Measurements from ENCODE around the gene KLF1. TPM values are rescaled to one million over a fixed set of nuclear protein-coding genes. Genes with fewer than 3 reads are reported as not detected.
"Not testable (repeated sequence)": the region's sequence is repeated elsewhere in the genome, so short reads cannot be mapped to it uniquely, and the experiment has no call there.

KLF1 gene
- total RNA-seq, 4 donors from 2014 or later, result not detected

DNA sequence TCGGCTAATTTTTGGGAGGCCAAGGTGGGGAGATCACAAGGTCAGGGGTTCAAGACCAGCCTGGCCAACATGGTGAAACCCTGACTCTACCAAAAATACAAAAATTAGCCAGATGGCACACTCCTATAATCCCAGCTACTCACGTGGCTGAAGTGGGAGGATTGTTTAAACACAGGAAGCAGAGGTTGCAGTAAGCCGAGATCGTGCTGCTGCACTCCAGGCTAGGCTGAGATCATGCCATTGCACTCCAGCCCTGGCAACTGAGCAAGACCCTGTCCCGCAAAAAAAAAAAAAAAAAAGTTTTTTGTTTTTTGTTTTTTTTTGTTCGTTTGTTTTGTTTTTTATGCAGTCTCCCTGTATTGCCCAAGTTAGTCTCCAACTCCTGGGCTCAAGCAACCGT, 27.5 kb downstream of the KLF1 start:
- no peak for DNase-seq (ENCODE audit: low spot score in 2 of 2)
- TF ChIP-seq EP300 (IDR thresholded peaks at IDR 0.05), result no peak
- no peak for TF ChIP-seq POLR2AphosphoS5 (IDR thresholded peaks at IDR 0.05)
- TF ChIP-seq POLR2A (IDR thresholded peaks at IDR 0.05), result no peak
- TF ChIP-seq, protein P1, sequence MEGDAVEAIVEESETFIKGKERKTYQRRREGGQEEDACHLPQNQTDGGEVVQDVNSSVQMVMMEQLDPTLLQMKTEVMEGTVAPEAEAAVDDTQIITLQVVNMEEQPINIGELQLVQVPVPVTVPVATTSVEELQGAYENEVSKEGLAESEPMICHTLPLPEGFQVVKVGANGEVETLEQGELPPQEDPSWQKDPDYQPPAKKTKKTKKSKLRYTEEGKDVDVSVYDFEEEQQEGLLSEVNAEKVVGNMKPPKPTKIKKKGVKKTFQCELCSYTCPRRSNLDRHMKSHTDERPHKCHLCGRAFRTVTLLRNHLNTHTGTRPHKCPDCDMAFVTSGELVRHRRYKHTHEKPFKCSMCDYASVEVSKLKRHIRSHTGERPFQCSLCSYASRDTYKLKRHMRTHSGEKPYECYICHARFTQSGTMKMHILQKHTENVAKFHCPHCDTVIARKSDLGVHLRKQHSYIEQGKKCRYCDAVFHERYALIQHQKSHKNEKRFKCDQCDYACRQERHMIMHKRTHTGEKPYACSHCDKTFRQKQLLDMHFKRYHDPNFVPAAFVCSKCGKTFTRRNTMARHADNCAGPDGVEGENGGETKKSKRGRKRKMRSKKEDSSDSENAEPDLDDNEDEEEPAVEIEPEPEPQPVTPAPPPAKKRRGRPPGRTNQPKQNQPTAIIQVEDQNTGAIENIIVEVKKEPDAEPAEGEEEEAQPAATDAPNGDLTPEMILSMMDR (IDR thresholded peaks at IDR 0.05), result no peak
- 69% methylated on average over 7 of the region's 7 CpGs for WGBS
- Histone ChIP-seq H3K4me3 (no peak overlapping the region), H3K36me3 (no peaks in the 10 kb centered on the region), H3K27ac (no peak overlapping the region), H3K4me1 (no peaks in the 10 kb centered on the region), H3K27me3 (no peaks in the 10 kb centered on the region), H3K9me3 (no peaks in the 10 kb centered on the region)

- DNase-seq (ENCODE audit: low spot score in 2 of 2), result no peak
- no peaks in the 10 kb centered on the region for H3K36me3 ChIP-seq
- TF ChIP-seq, protein P1 (IDR thresholded peaks at IDR 0.05), result no peak
- TF ChIP-seq POLR2AphosphoS5 (IDR thresholded peaks at IDR 0.05), result no peak
- no peak for TF ChIP-seq EP300 (IDR thresholded peaks at IDR 0.05)
- no peak for TF ChIP-seq POLR2A (IDR thresholded peaks at IDR 0.05)
- H3K4me3 ChIP-seq, result no peak overlapping the region
- 94% methylated on average over 35 of the region's 35 CpGs for WGBS
- no peaks in the 10 kb centered on the region for H3K9me3 ChIP-seq
- no peaks in the 10 kb centered on the region for H3K4me1 ChIP-seq
- H3K27ac ChIP-seq, result no peak overlapping the region
- H3K27me3 ChIP-seq, result no peaks in the 10 kb centered on the region
Measured at GRCh38 chr19:12858041-12858928, 28.7 kb downstream of the KLF1 start.

GRCh38 chr19:12856653-12857052, 30.3 kb downstream of the KLF1 start:
- TF ChIP-seq, protein P1 (IDR thresholded peaks at IDR 0.05), result no peak
- no peak for TF ChIP-seq EP300 (IDR thresholded peaks at IDR 0.05)
- TF ChIP-seq POLR2AphosphoS5 (IDR thresholded peaks at IDR 0.05), result no peak
- no peak for TF ChIP-seq POLR2A (IDR thresholded peaks at IDR 0.05)
- no peak overlapping the region for H3K4me3 ChIP-seq

DNA sequence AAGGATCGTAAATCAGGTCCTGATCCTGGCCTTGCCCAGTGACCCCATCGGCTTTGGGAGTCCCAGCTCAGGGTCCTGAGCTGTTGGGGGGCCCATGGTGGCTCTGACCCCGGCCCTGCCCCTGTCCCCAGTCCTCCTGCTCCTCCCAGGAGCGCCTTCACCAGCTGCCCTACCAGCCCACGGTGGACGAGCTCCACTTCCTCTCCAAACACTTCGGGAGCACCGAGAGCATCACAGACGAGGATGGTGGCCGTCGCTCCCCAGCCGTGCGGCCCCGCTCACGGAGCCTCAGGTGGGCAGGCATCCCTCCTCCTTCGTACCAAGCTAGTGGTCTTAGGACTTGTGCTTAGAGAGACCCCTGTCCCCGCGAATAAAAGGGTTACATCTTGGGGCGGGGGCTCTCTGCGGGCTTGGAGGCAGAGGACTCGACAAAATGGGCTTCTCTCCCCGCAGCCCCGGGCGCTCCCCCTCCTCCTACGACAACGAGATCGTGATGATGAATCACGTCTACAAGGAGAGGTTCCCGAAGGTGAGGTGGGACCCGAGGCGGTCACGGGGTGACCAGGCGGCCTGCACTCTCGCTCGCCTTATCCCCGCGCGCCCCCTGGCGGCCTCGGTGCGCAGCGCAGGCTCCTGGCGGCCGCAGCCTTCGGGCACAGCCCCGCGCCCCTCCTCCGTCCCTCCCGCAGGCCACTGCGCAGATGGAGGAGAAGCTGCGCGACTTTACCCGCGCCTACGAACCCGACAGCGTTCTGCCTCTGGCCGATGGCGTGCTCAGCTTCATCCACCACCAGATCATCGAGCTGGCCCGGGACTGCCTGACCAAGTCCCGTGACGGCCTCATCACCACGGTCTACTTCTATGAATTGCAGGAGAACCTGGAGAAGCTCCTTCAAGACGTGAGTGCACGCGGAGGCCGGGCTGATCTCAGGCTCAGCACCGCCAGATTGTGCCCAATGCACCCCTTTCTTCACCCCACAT, 39.6 kb downstream of the KLF1 start:
- H3K4me3 ChIP-seq, result peak overlapping the region; percentile 31
- peak; percentile 87 to 89 for DNase-seq (ENCODE audit: low spot score in 2 of 2)
- peaks cover 30% of the 10 kb centered on the region for H3K27me3 ChIP-seq
- no peak overlapping the region for H3K27ac ChIP-seq
- no peak for TF ChIP-seq EP300 (IDR thresholded peaks at IDR 0.05)
- TF ChIP-seq, protein P1 (IDR thresholded peaks at IDR 0.05), result peak; percentile 91 to 100
- no peak for TF ChIP-seq POLR2A (IDR thresholded peaks at IDR 0.05)
- H3K4me1 ChIP-seq, result peaks cover 8% of the 10 kb centered on the region
- no peaks in the 10 kb centered on the region for H3K9me3 ChIP-seq
- WGBS, result 7% methylated on average over 56 of the region's 69 CpGs
- no peaks in the 10 kb centered on the region for H3K36me3 ChIP-seq

More at GRCh38 chr19:12856653-12857052, 30.3 kb downstream of the KLF1 start:
- no peak overlapping the region for H3K27ac ChIP-seq
- H3K27me3 ChIP-seq, result no peaks in the 10 kb centered on the region
- H3K9me3 ChIP-seq, result no peaks in the 10 kb centered on the region
- no peak for DNase-seq (ENCODE audit: low spot score in 2 of 2)
- WGBS, result 74% methylated on average over 1 of the region's 1 CpG
- H3K36me3 ChIP-seq, result no peaks in the 10 kb centered on the region
- no peaks in the 10 kb centered on the region for H3K4me1 ChIP-seq

DNA sequence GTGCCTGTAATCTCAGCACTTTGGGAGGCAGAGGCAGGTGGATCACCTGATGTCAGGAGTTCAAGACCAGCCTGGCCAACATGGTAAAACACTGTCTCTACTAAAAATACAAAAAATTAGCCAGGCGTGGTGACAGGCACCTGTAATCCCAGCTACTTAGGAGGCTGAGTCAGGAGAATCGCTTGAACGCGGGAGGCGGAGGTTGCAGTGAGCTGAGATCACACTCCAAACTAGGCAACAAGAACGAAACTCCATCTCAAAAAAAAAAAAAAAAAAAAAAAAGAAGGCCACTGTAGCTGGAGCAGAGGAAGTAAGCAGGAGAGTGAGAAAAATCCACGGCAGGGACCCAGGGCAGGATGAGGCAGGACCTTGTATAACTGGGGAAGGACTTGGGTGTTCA, 40.4 kb downstream of the KLF1 start:
- H3K36me3 ChIP-seq; H3K27ac ChIP-seq; DNase-seq (ENCODE audit: low spot score in 2 of 2); H3K4me1 ChIP-seq; H3K4me3 ChIP-seq; H3K9me3 ChIP-seq: not testable (repeated sequence)
- H3K27me3 ChIP-seq, result peaks cover 38% of the 10 kb centered on the region
- 84% methylated on average over 7 of the region's 7 CpGs for WGBS

Measured in suprapubic skin (tissue), 4 donors.